ENCODE data around the gene IGFBP3. TPM values are rescaled to one million over a fixed set of nuclear protein-coding genes. Genes with fewer than 3 reads are reported as not detected.

The IGFBP3 gene
- total RNA-seq, 1 donor from 2014 or later: 140 TPM

- DNase-seq (ENCODE audit: low spot score) (no peak), ATAC-seq (no peak)
These were observed 46.5 kb downstream of the IGFBP3 start for GRCh38 chr7:45874408-45875131.

GRCh38 chr7:45873355-45873754, 47.7 kb downstream of the IGFBP3 start:
- DNase-seq (ENCODE audit: low spot score) (no peak), ATAC-seq (no peak)

- DNase-seq (ENCODE audit: low spot score) (no peak), ATAC-seq (no peak)
These were observed 48.1 kb downstream of the IGFBP3 start, which contains the start of gene CCDC201 for GRCh38 chr7:45873035-45873354. Gene CCDC201, minus strand, starts transcription at chr7:45873082. Its CDS starts 75 bp downstream, at chr7:45873007.

- peak; percentile 87 for ATAC-seq
- no peak for DNase-seq (ENCODE audit: low spot score)
These were observed 48.7 kb downstream of the IGFBP3 start for GRCh38 chr7:45872116-45873034.

GRCh38 chr7:45869426-45869825, 51.6 kb downstream of the IGFBP3 start:
- ATAC-seq (no peak), DNase-seq (ENCODE audit: low spot score) (no peak)

GRCh38 chr7:45867471-45867870, 53.6 kb downstream of the IGFBP3 start:
- DNase-seq (ENCODE audit: low spot score): no peak

GRCh38 chr7:45865594-45866410, 55.3 kb downstream of the IGFBP3 start:
- DNase-seq (ENCODE audit: low spot score) (no peak), ATAC-seq (no peak)

More at GRCh38 chr7:45867471-45867870, 53.6 kb downstream of the IGFBP3 start:
- no peak for ATAC-seq

- ATAC-seq (no peak), DNase-seq (ENCODE audit: low spot score) (no peak)
These were observed 57.4 kb downstream of the IGFBP3 start for GRCh38 chr7:45863715-45864114.

Other genes starting within 250 kb of the IGFBP3 start
- gene CCDC201, start 48.2 kb downstream of the IGFBP3 start, total RNA-seq: not detected
- 13.7 TPM for gene IGFBP1, start 32.8 kb downstream of the IGFBP3 start, total RNA-seq